ENCODE results near the gene LRMDA. TPM values are rescaled to one million over a fixed set of nuclear protein-coding genes. Genes with fewer than 3 reads are reported as not detected.

The LRMDA gene
- total and polyA plus RNA-seq, 12 donors = 30.7 to 132 (median 78.1) TPM

DNA sequence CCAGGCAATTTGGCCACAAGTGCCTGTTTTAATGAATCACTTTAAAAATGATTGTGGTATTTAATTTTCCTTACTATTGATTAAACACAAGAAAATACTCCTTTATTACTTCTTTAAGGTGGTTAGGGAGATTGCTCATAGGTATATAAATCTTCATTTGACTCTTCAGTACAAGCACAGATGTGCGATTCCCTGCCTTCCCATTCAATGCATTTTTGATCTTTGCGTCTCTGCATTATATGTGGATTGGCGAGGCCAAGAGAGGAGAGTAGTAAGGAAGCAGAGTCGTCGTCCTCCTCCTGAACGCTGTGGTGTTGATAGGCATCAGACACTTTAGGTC is 683.7 kb downstream of the LRMDA start:
- no peak for TF ChIP-seq POLR2A (IDR thresholded peaks at IDR 0.05)
- TF ChIP-seq, protein P1, sequence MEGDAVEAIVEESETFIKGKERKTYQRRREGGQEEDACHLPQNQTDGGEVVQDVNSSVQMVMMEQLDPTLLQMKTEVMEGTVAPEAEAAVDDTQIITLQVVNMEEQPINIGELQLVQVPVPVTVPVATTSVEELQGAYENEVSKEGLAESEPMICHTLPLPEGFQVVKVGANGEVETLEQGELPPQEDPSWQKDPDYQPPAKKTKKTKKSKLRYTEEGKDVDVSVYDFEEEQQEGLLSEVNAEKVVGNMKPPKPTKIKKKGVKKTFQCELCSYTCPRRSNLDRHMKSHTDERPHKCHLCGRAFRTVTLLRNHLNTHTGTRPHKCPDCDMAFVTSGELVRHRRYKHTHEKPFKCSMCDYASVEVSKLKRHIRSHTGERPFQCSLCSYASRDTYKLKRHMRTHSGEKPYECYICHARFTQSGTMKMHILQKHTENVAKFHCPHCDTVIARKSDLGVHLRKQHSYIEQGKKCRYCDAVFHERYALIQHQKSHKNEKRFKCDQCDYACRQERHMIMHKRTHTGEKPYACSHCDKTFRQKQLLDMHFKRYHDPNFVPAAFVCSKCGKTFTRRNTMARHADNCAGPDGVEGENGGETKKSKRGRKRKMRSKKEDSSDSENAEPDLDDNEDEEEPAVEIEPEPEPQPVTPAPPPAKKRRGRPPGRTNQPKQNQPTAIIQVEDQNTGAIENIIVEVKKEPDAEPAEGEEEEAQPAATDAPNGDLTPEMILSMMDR (IDR thresholded peaks at IDR 0.05) = no peak
- 82 to 96% (median 86%) methylated on average over 6 of the region's 6 CpGs for WGBS, 4 donors
- Histone ChIP-seq H3K9me3 (replicated peaks in 1 of 3) (no peaks in the 10 kb centered on the region), H3K27me3 (no peaks in the 10 kb centered on the region), H3K27ac (no peak overlapping the region), H3K4me3 (no peak overlapping the region), H3K36me3 (replicated peaks in 1 of 2) (no peaks in the 10 kb centered on the region), H3K4me1 (replicated peaks in 1 of 2) (no peaks in the 10 kb centered on the region)
- DNase-seq = no peak
- intact Hi-C loops (cut with DNase I) = no loop called here

DNA sequence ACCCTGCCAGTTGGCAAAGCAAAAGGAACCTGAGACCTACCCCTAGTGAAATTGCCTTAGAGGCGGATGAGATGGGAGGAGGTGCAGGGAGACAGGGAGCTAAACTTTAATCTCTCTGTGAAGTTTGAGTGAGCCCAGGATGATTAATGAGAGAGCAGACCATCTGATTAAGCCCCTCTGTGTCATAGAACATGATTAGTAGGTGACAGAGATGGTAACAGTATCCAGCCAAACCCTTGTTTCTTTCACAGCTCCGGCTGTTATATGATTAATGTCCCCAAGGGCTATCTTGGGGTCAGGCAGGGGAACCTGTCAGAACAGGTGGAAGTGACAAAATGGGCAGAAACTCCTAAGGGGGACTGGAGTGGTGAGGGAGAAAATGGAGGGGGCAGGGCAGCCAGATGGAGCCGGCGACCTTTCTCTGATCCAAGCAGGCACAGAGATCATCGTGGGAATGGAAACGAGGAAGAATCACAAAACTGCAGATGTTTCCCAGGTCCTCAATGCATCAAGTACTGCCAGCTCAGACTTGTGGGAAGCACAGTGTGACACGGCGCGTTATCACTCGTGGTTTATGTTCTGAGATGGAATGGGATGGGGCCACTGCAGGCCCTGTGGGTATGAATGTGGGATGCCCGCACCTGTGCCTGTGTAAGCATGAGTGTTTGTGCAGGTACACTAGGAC is 684.2 kb downstream of the LRMDA start:
- Histone ChIP-seq H3K4me1 (replicated peaks in 1 of 2) (no peaks in the 10 kb centered on the region), H3K36me3 (replicated peaks in 1 of 2) (no peaks in the 10 kb centered on the region), H3K9me3 (replicated peaks in 1 of 3) (no peaks in the 10 kb centered on the region), H3K27me3 (no peaks in the 10 kb centered on the region), H3K4me3 (no peak overlapping the region), H3K27ac (no peak overlapping the region)
- intact Hi-C loops (cut with DNase I) = no loop called here
- 81 to 93% (median 87%) methylated on average over 6 to 11 of the region's 11 CpGs for WGBS, 4 donors
- DNase-seq = no peak
- TF ChIP-seq POLR2A (IDR thresholded peaks at IDR 0.05) = no peak
- TF ChIP-seq, protein P1 (IDR thresholded peaks at IDR 0.05) = no peak

DNA sequence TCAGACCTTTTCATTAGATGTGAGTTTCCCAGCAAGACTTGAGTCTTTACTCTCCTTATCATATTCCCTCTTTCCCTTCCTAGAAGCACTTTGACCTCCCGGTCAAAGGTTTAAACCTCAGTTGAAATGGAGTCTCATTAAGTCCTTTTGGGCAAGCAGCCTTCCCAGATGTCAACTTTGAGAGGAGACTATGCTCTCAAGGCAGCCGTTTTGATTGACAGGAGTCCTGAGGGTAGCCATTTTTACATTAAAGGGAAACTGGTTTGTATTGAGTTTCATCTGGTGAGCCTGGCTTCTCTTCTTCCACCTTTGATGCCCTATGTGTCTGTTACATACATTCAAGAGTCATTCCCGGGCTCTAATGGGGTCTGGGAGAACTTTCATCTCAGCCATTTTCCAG is 685.1 kb downstream of the LRMDA start:
- Histone ChIP-seq H3K9me3 (replicated peaks in 1 of 3) (no peaks in the 10 kb centered on the region), H3K4me3 (no peak overlapping the region), H3K36me3 (replicated peaks in 1 of 2) (no peaks in the 10 kb centered on the region), H3K27me3 (no peaks in the 10 kb centered on the region), H3K4me1 (replicated peaks in 1 of 2) (no peaks in the 10 kb centered on the region), H3K27ac (no peak overlapping the region)
- DNase-seq = no peak
- TF ChIP-seq POLR2A (IDR thresholded peaks at IDR 0.05) = no peak
- TF ChIP-seq, protein P1 (IDR thresholded peaks at IDR 0.05) = no peak
- 67 to 93% (median 84%) methylated on average over 3 of the region's 3 CpGs for WGBS, 4 donors
- intact Hi-C loops (cut with DNase I) = no loop called here

DNA sequence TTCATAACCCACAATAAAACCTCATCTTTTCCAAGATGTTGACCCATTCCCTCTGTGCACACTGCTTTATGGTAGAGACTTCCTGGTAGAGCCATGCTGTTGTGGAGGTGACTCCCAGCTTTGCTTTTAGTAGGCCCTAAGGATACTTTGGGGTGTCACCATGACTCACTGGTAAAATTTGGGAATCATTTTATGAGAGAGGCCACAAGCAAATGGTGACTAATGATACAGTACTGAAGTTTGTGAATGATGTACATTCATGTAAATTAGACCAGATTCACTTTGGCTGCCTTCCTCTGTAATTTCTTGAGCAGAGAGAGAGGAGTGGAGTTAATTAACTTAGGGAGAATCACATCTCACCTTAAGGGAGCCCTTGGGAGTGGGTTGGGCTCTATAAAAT is 686.5 kb downstream of the LRMDA start:
- intact Hi-C loops (cut with DNase I) = no loop called here
- TF ChIP-seq, protein P1 (IDR thresholded peaks at IDR 0.05) = no peak
- TF ChIP-seq POLR2A (IDR thresholded peaks at IDR 0.05) = no peak
- DNase-seq = no peak

More for the DNA sequence above, 686.5 kb downstream of the LRMDA start:
- no peaks in the 10 kb centered on the region for H3K9me3 ChIP-seq (replicated peaks in 1 of 3)
- no peaks in the 10 kb centered on the region for H3K4me1 ChIP-seq (replicated peaks in 1 of 2)
- no peaks in the 10 kb centered on the region for H3K27me3 ChIP-seq
- no peak overlapping the region for H3K4me3 ChIP-seq
- H3K27ac ChIP-seq = no peak overlapping the region
- no peaks in the 10 kb centered on the region for H3K36me3 ChIP-seq (replicated peaks in 1 of 2)

Measured in adrenal gland (tissue), 12 donors.